SK-N-SH (cell line): ENCODE data around the gene LDB3. TPM values are rescaled to one million over a fixed set of nuclear protein-coding genes. Genes with fewer than 3 reads are reported as not detected.

Experiments used
- CTCF ChIA-PET: fragments of 300-600, 350-600 bp; formaldehyde crosslinking; extraction: SDS; loops from one replicate; lab custom pipeline; 2021; lab: Yijun Ruan, JAX
- POLR2A ChIA-PET: fragments of 350-600 bp; sonication (Branson Sonifier 250); formaldehyde crosslinking; extraction: SDS; loops from one replicate; lab custom pipeline; 2020; ENCODE audit warnings: antibody characterized with exemption, inconsistent platforms; lab: Yijun Ruan, JAX
- DNase-seq: peaks from one replicate; pipeline ENCODE4 v3.0.0; 2012
- H2AFZ ChIP-seq: fragments of 200-600 bp; sonication (generic); 2 replicates; pipeline ENCODE4 v1.8.1; 2016; ENCODE audit warnings: antibody characterized with exemption, mild to moderate bottlenecking, low read depth
- H3F3A ChIP-seq: fragments of 200-600 bp; sonication (generic); replicated peaks from 2 replicates; pipeline ENCODE3; 2016; ENCODE audit warnings: antibody characterized with exemption, mild to moderate bottlenecking; ENCODE audit not compliant: insufficient read depth
- H3K27ac ChIP-seq, 2 experiments: fragments of 200-500 bp in 1 of 2; fragments of 200-600 bp in 1 of 2; sonication (Bioruptor generic) in 1 of 2; sonication (generic), shearing (Covaris generic) in 1 of 2; 2 replicates each; pipeline versions ENCODE4 v1.5.1 to v1.6.1; 2014 to 2016; ENCODE audit warnings: low read depth in 2 of 2, inconsistent platforms in 1 of 2, low read length in 1 of 2, mild to moderate bottlenecking in 1 of 2, mixed read lengths in 1 of 2
- H3K27me3 ChIP-seq: fragments of 200-600 bp; sonication (generic), shearing (Covaris generic); 2 replicates; pipeline ENCODE4 v1.6.1; 2016; ENCODE audit warnings: mixed run types; ENCODE audit not compliant: insufficient read depth
- H3K36me3 ChIP-seq, 2 experiments: fragments of 200-500 bp in 1 of 2; fragments of 200-600 bp in 1 of 2; sonication (Bioruptor generic) in 1 of 2; sonication (generic) in 1 of 2; replicated peaks in 1 of 2; 2 replicates each; pipeline versions ENCODE3 to v1.5.1; 2014 to 2016; ENCODE audit warnings: low read length in 1 of 2, mild to moderate bottlenecking in 1 of 2; ENCODE audit not compliant: insufficient read depth in 2 of 2, control insufficient read depth in 1 of 2
- H3K4me1 ChIP-seq, 2 experiments: fragments of 200-500 bp in 1 of 2; fragments of 200-600 bp in 1 of 2; sonication (Bioruptor generic) in 1 of 2; sonication (generic), shearing (Covaris generic) in 1 of 2; 2 replicates each; pipeline versions ENCODE4 v1.5.1 to v1.6.1; 2014 to 2016; ENCODE audit warnings: low read depth in 1 of 2, low read length in 1 of 2, mixed run types in 1 of 2; ENCODE audit not compliant: insufficient read depth in 2 of 2, control insufficient read depth in 1 of 2
- H3K4me2 ChIP-seq: fragments of 200-600 bp; sonication (generic), shearing (Covaris generic); 2 replicates; pipeline ENCODE4 v1.6.1; 2017; ENCODE audit warnings: mixed run types
- H3K4me3 ChIP-seq, 2 experiments: fragments of 200-500 bp in 1 of 2; fragments of 200-600 bp in 1 of 2; sonication (Bioruptor generic) in 1 of 2; sonication (generic), shearing (Covaris generic) in 1 of 2; 2 replicates each; pipeline versions ENCODE4 v1.5.1 to v1.8.1; 2014 to 2016; ENCODE audit warnings: low read depth in 2 of 2, inconsistent platforms in 1 of 2, low read length in 1 of 2, mild to moderate bottlenecking in 1 of 2, mixed read lengths in 1 of 2, moderate library complexity in 1 of 2
- H3K79me2 ChIP-seq: fragments of 200-600 bp; sonication (generic); 2 replicates; pipeline ENCODE4 v1.8.1; 2017; ENCODE audit warnings: mild to moderate bottlenecking; ENCODE audit not compliant: insufficient read depth
- H3K9ac ChIP-seq: fragments of 200-600 bp; sonication (generic); 2 replicates; pipeline ENCODE4 v1.6.1; 2017; ENCODE audit warnings: mixed run types
- H3K9me2 ChIP-seq: fragments of 200-600 bp; sonication (generic); 2 replicates; pipeline ENCODE4 v1.6.1; 2017; ENCODE audit warnings: mixed run types
- H3K9me3 ChIP-seq: fragments of 200-600 bp; sonication (generic); 2 replicates; pipeline ENCODE4 v1.6.1; 2017; ENCODE audit warnings: mixed run types, mild to moderate bottlenecking, moderate library complexity
- H4K20me1 ChIP-seq: fragments of 200-600 bp; sonication (generic); 2 replicates; pipeline ENCODE4 v1.6.1; 2017; ENCODE audit warnings: mild to moderate bottlenecking, mixed run types; ENCODE audit not compliant: insufficient read depth
- CTCF ChIP-seq: fragments of 200-600 bp; sonication (generic); IDR thresholded peaks from 2 replicates; pipeline ENCODE4 v1.6.1; 2017; ENCODE audit warnings: antibody characterized with exemption, mild to moderate bottlenecking, moderate library complexity
- EP300 ChIP-seq, 2 experiments: IDR thresholded peaks; 2 replicates each; pipeline versions ENCODE4 v1.4.0 to v1.6.1; 2012; ENCODE audit warnings: borderline replicate concordance in 1 of 2, low read depth in 1 of 2, low read length in 1 of 2
- EZH2phosphoT487 ChIP-seq: fragments of 200-600 bp; sonication (generic); IDR thresholded peaks from 2 replicates; pipeline ENCODE4 v1.6.1; 2017; ENCODE audit warnings: low read depth, mixed run types, mild to moderate bottlenecking, antibody characterized with exemption, moderate library complexity, borderline replicate concordance
- FOXJ3 ChIP-seq: sonication (generic); formaldehyde crosslinking; IDR thresholded peaks from 2 replicates; pipeline ENCODE4 v1.5.1; 2020; ENCODE audit warnings: mild to moderate bottlenecking, missing genetic modification reagents
- GATA2 ChIP-seq: sonication (generic); formaldehyde crosslinking; IDR thresholded peaks from 2 replicates; pipeline ENCODE4 v1.5.0; 2020; ENCODE audit warnings: mild to moderate bottlenecking, missing genetic modification reagents
- IRF3 ChIP-seq: fragments of 150-350 bp; IDR thresholded peaks from 2 replicates; pipeline ENCODE4 v1.6.1; 2016; ENCODE audit warnings: mild to moderate bottlenecking, low read depth, low read length
- JUND ChIP-seq: IDR thresholded peaks from 2 replicates; pipeline ENCODE4 v1.4.0; 2012
- MAX ChIP-seq: IDR thresholded peaks from 2 replicates; pipeline ENCODE4 v1.4.0; 2012; ENCODE audit warnings: low read depth
- MEF2A ChIP-seq: IDR thresholded peaks from 2 replicates; pipeline ENCODE4 v1.4.0; 2012; ENCODE audit warnings: low read depth, borderline replicate concordance
- MXI1 ChIP-seq: IDR thresholded peaks from 2 replicates; pipeline ENCODE4 v1.6.1; 2012; ENCODE audit warnings: mild to moderate bottlenecking, low read depth, low read length, improper control_type of control experiment
- NFIC ChIP-seq: IDR thresholded peaks from 2 replicates; pipeline ENCODE4 v1.4.0; 2012; ENCODE audit warnings: borderline replicate concordance
- PBX3 ChIP-seq: IDR thresholded peaks from 2 replicates; pipeline ENCODE4; 2012
- RFX5 ChIP-seq: IDR thresholded peaks from 2 replicates; pipeline ENCODE4 v1.6.1; 2012; ENCODE audit warnings: mild to moderate bottlenecking, improper control_type of control experiment, low read length
- TAF1 ChIP-seq: IDR thresholded peaks from 2 replicates; pipeline ENCODE4 v1.6.1; 2012; ENCODE audit warnings: low read depth, mild to moderate bottlenecking, low read length, moderate library complexity, borderline replicate concordance
- TCF12 ChIP-seq: IDR thresholded peaks from 2 replicates; pipeline ENCODE4 v1.4.0; 2012
- TEAD4 ChIP-seq: IDR thresholded peaks from 2 replicates; pipeline ENCODE4 v1.4.0; 2012; ENCODE audit warnings: mild to moderate bottlenecking, borderline replicate concordance; ENCODE audit not compliant: insufficient read depth
- USF1 ChIP-seq: IDR thresholded peaks from 2 replicates; pipeline ENCODE4 v1.4.0; 2012; ENCODE audit warnings: low read depth, borderline replicate concordance
- ZBTB33 ChIP-seq: IDR thresholded peaks from 2 replicates; pipeline ENCODE4 v1.4.0; 2012; ENCODE audit warnings: low read depth, borderline replicate concordance
- WGBS: methylation state at CpG from one replicate; pipeline ENCODE4 v1.1.6; 2017; ENCODE audit warnings: low lambda C conversion rate; 5-methylcytosine and 5-hydroxymethylcytosine counted together
- polyA plus RNA-seq, 3 experiments: library from polyadenylated mRNA; depleted of rRNA; stranded (reverse); fragments of >200 nt; gene quantifications; 2 replicates each; pipeline ENCODE4 v1.2.3, GENCODE V29; 2012

The LDB3 gene
- polyA plus RNA-seq, 1 of the 3 experiments (the other 2 are of a cell fraction) = 0.48 TPM

- no peaks in the 10 kb centered on the region for H3K36me3 ChIP-seq
- H3K9me3 ChIP-seq = no peaks in the 10 kb centered on the region
- no peak overlapping the region for H3K27ac ChIP-seq
- no peak for DNase-seq
- peaks cover 67% of the 10 kb centered on the region for H4K20me1 ChIP-seq
- H3F3A ChIP-seq = peaks cover 20% of the 10 kb centered on the region
- H3K4me1 ChIP-seq = peaks cover 15 to 19% of the 10 kb centered on the region in 2 experiments; a peak in 3 of 4 replicates
- no peak overlapping the region for H3K4me2 ChIP-seq
- no peaks in the 10 kb centered on the region for H3K27me3 ChIP-seq
- no peak overlapping the region for H2AFZ ChIP-seq
- no peaks in the 10 kb centered on the region for H3K9me2 ChIP-seq
- H3K4me3 ChIP-seq = no peak overlapping the region
- H3K79me2 ChIP-seq = peaks cover 100% of the 10 kb centered on the region
- WGBS = 84% methylated on average over 6 of the region's 6 CpGs
- ChIA-PET CTCF (no interaction called here), POLR2A (interaction anchor here (0.6 kb wide), 1 partner anchor 85 kb away, joined by 3 read pairs; no protein-coding TSS in a partner anchor)
- H3K9ac ChIP-seq = no peak overlapping the region
- no peak for TF ChIP-seq CTCF
- TF ChIP-seq TCF12 = no peak
- no peak for TF ChIP-seq TAF1
- TF ChIP-seq IRF3 = no peak
- no peak for TF ChIP-seq PBX3
- TF ChIP-seq TEAD4 = no peak
- TF ChIP-seq MAX = no peak
- TF ChIP-seq FOXJ3 (CRISPR knock-in tag) = no peak
- no peak for TF ChIP-seq JUND
- TF ChIP-seq RFX5 = no peak
- TF ChIP-seq EZH2phosphoT487 = no peak
- no peak for TF ChIP-seq NFIC
- no peak for TF ChIP-seq MEF2A
- no peak for TF ChIP-seq USF1
- TF ChIP-seq MXI1 = no peak
- TF ChIP-seq ZBTB33 = no peak
- TF ChIP-seq EP300 (IDR thresholded peaks at IDR 0.05; ENCODE audit: borderline replicate concordance in 1 of 2, low read depth in 1 of 2, low read length in 1 of 2) = no peak
- no peak for TF ChIP-seq GATA2 (CRISPR knock-in tag)
These were observed 105.2 kb downstream of the LDB3 start for GRCh38 chr10:86773498-86773897.
